A549 (cell line): ENCODE results near the gene SCNN1A. TPM values are rescaled to one million over a fixed set of nuclear protein-coding genes. Genes with fewer than 3 reads are reported as not detected.
A peak's percentile ranks its signal among the peaks of the same experiment; 100 is the strongest.

Experiments
- ATAC-seq, 2 experiments: fragments of 200-7000 bp in 1 of 2; fragments of >200 bp in 1 of 2; cut with Nextera tagmentation in 1 of 2; cut with Tn5 transposase in 1 of 2; 3 replicates each; pipeline versions ENCODE4 v1.8.0 to v1.9.1; 2018 to 2020; ENCODE audit warnings: mild to moderate bottlenecking in 1 of 2, moderate library complexity in 1 of 2
- CTCF ChIA-PET: fragments of 300-600 bp; sonication (Branson Sonifier 250); formaldehyde crosslinking; extraction: SDS; loops from one replicate; lab custom pipeline; 2021; ENCODE audit warnings: antibody characterized with exemption, inconsistent platforms; lab: Yijun Ruan, JAX
- POLR2A ChIA-PET: fragments of 350-600 bp; formaldehyde crosslinking; extraction: SDS; loops from one replicate; lab custom pipeline; 2021; ENCODE audit warnings: antibody characterized with exemption, inconsistent platforms; lab: Yijun Ruan, JAX
- DNase-seq, 2 experiments: peaks; one replicate each; pipeline versions ENCODE4 v3.0.0 to v3.0.0-alpha.2; 2011 to 2016; ENCODE audit warnings: low read depth in 1 of 2, low spot score in 1 of 2
- FAIRE-seq: peaks from 2 replicates; lab custom pipeline; 2011; peaks lifted over from hg19 to GRCh38; lab: Jason Lieb, UNC
- H3K27ac ChIP-seq, 2 experiments: fragments of >200 bp; sonication (Bioruptor Twin); formaldehyde crosslinking; 3 replicates each; pipeline ENCODE4 v1.5.1; 2016 to 2017
- H3K4me1 ChIP-seq: fragments of >200 bp; sonication (Bioruptor Twin); formaldehyde crosslinking; 3 replicates; pipeline ENCODE4 v1.6.1; 2016
- H3K4me2 ChIP-seq: fragments of >200 bp; sonication (Bioruptor Twin); formaldehyde crosslinking; 3 replicates; pipeline ENCODE4 v1.6.1; 2016
- H3K4me3 ChIP-seq: fragments of >200 bp; sonication (Bioruptor Twin); formaldehyde crosslinking; 3 replicates; pipeline ENCODE4 v1.5.1; 2016
- H3K9me3 ChIP-seq: fragments of >200 bp; sonication (Bioruptor Twin); formaldehyde crosslinking; 3 replicates; pipeline ENCODE4 v1.6.1; 2016
- BHLHE40 ChIP-seq: IDR thresholded peaks from 2 replicates; pipeline ENCODE4 v1.6.1; 2012; ENCODE audit warnings: low read depth, low read length, inconsistent platforms
- CHD2 ChIP-seq: fragments of 150-350 bp; IDR thresholded peaks from 2 replicates; pipeline ENCODE4 v1.6.1; 2014; ENCODE audit warnings: low read length; ENCODE audit not compliant: partially characterized antibody
- CHD4 ChIP-seq: fragments of 200-600 bp; sonication (generic); IDR thresholded peaks from 2 replicates; pipeline ENCODE4 v1.6.1; 2016; ENCODE audit warnings: antibody characterized with exemption, mild to moderate bottlenecking, borderline replicate concordance
- EHMT2 ChIP-seq: fragments of 200-600 bp; sonication (generic); IDR thresholded peaks from 2 replicates; pipeline ENCODE4 v1.6.1; 2016; ENCODE audit warnings: antibody characterized with exemption, low read depth, mild to moderate bottlenecking, moderate library complexity
- FOSB ChIP-seq: fragments of 250-450 bp; sonication (Bioruptor Pico); IDR thresholded peaks from 2 replicates; pipeline ENCODE4 v1.5.0; 2020; ENCODE audit warnings: mild to moderate bottlenecking, moderate library complexity
- HOXA7 ChIP-seq: fragments of 250-450 bp; sonication (Bioruptor Pico); IDR thresholded peaks from 2 replicates; pipeline ENCODE4 v1.5.0; 2020; ENCODE audit warnings: mild to moderate bottlenecking, moderate library complexity
- HOXB5 ChIP-seq: fragments of 250-450 bp; sonication (Bioruptor Pico); IDR thresholded peaks from 2 replicates; pipeline ENCODE4 v1.5.0; 2020; ENCODE audit warnings: mild to moderate bottlenecking, moderate library complexity
- JUN ChIP-seq, 2 experiments: fragments of >200 bp; sonication (Bioruptor Twin); formaldehyde crosslinking; IDR thresholded peaks; 2 replicates in 1 of 2; 3 replicates in 1 of 2; pipeline ENCODE4 v1.6.1; 2016 to 2017
- KDM5A ChIP-seq: fragments of 200-600 bp; sonication (generic); IDR thresholded peaks from 2 replicates; pipeline ENCODE4 v1.6.1; 2016; ENCODE audit warnings: antibody characterized with exemption, mild to moderate bottlenecking
- POLR2AphosphoS2 ChIP-seq: conservative IDR thresholded peaks from 2 replicates; pipeline ENCODE4 v1.6.1; 2012; ENCODE audit warnings: low read length, improper control_type of control experiment, inconsistent platforms
- RARB ChIP-seq: fragments of 250-450 bp; sonication (Bioruptor Pico); IDR thresholded peaks from 2 replicates; pipeline ENCODE4 v1.8.0; 2021; ENCODE audit warnings: mild to moderate bottlenecking, moderate library complexity
- SREBF2 ChIP-seq: fragments of 450-650 bp; IDR thresholded peaks from 2 replicates; pipeline ENCODE4 v1.6.1; 2014; ENCODE audit warnings: mild to moderate bottlenecking, moderate library complexity
- TFCP2L1 ChIP-seq: fragments of 250-450 bp; sonication (Bioruptor Pico); IDR thresholded peaks from 2 replicates; pipeline ENCODE4 v1.5.0; 2021; ENCODE audit warnings: mild to moderate bottlenecking
- WGBS: methylation state at CpG from one replicate; pipeline ENCODE4 v1.1.6; 2017; ENCODE audit errors: missing lambda C conversion rate; 5-methylcytosine and 5-hydroxymethylcytosine counted together
- polyA plus RNA-seq, 4 experiments: library from polyadenylated mRNA; depleted of rRNA in 3 of 4; stranded (reverse); fragments of >200 nt; fragmentation: RNase III in 1 of 4; extraction: RNeasy Plus Mini Kit Qiagen cat#74134 plus additional on column Dnase treatment in 1 of 4; gene quantifications; 2 replicates in 3 of 4; 3 replicates in 1 of 4; pipeline ENCODE4 v1.2.3, GENCODE V29; 2011 to 2017
- TF ChIP-seq, protein P1 (sequence below): fragments of 200-600 bp; sonication (generic); IDR thresholded peaks from 2 replicates; pipeline ENCODE4 v1.6.1; 2016; ENCODE audit warnings: antibody characterized with exemption, mild to moderate bottlenecking, moderate library complexity
- TF ChIP-seq, protein P2 (sequence below): fragments of 250-450 bp; sonication (Bioruptor Pico); IDR thresholded peaks from 2 replicates; pipeline ENCODE4 v1.5.0; 2021; ENCODE audit warnings: mild to moderate bottlenecking, moderate library complexity, borderline replicate concordance
- TF ChIP-seq, protein P3 (sequence below): IDR thresholded peaks from 2 replicates; pipeline ENCODE4 v1.6.1; 2012

Gene SCNN1A
- polyA plus RNA-seq, 2 of the 4 experiments (the other 2 are of a cell fraction) = 6.0 to 7.0 TPM

DNA sequence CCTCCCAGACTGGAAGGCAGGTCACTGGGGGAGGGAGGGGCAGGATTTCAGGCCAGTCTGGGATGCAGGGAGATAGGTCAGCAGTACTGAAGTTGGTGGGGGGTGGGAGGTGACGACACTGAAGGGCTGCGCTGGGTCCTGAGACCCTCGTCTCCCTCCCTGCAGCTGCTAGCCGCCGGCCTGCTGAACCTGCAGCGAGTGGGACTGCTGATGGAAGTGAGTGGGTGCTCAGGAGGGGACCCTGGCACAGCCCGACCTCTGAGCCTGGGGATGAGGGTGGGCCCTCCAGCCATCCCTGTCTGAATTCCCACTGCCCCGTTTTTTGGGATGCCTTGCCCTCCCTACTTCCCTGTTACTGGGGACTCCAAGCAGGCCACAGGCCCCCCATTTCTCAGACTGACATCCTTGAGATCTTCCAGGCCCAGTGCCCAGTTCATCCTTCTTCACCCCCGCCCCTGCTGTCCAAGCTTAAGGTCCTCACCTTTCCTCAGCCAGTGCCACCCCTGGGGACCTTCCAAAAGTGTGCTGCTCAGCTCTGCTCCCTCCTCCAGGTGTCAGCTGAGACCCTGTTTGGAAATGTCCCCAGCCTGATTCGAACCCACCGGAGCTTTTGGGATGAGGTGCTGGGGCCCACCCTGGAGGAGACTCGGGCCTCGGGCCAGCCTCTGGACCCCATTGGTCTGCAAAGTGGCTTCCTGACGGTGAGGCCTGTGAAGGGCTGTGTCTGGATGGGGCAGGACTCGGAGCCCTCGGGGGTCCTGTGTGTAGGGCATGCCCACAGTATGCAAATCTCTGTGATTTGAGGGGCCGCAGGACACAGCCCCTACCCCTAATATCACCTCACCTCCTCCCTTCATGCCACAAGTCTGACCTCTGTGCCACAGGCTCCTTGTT lies 59.4 kb downstream of the SCNN1A start:
- peak; percentile 90 for TF ChIP-seq POLR2AphosphoS2
- peak; percentile 89 for TF ChIP-seq TFCP2L1 (CRISPR knock-in tag)
- TF ChIP-seq JUN (IDR thresholded peaks at IDR 0.05) = no peak
- peak; percentile 74 for TF ChIP-seq FOSB
- TF ChIP-seq RARB (CRISPR knock-in tag) = peak; percentile 78
- TF ChIP-seq, protein P1, sequence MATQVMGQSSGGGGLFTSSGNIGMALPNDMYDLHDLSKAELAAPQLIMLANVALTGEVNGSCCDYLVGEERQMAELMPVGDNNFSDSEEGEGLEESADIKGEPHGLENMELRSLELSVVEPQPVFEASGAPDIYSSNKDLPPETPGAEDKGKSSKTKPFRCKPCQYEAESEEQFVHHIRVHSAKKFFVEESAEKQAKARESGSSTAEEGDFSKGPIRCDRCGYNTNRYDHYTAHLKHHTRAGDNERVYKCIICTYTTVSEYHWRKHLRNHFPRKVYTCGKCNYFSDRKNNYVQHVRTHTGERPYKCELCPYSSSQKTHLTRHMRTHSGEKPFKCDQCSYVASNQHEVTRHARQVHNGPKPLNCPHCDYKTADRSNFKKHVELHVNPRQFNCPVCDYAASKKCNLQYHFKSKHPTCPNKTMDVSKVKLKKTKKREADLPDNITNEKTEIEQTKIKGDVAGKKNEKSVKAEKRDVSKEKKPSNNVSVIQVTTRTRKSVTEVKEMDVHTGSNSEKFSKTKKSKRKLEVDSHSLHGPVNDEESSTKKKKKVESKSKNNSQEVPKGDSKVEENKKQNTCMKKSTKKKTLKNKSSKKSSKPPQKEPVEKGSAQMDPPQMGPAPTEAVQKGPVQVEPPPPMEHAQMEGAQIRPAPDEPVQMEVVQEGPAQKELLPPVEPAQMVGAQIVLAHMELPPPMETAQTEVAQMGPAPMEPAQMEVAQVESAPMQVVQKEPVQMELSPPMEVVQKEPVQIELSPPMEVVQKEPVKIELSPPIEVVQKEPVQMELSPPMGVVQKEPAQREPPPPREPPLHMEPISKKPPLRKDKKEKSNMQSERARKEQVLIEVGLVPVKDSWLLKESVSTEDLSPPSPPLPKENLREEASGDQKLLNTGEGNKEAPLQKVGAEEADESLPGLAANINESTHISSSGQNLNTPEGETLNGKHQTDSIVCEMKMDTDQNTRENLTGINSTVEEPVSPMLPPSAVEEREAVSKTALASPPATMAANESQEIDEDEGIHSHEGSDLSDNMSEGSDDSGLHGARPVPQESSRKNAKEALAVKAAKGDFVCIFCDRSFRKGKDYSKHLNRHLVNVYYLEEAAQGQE = no peak
- TF ChIP-seq, protein P2, sequence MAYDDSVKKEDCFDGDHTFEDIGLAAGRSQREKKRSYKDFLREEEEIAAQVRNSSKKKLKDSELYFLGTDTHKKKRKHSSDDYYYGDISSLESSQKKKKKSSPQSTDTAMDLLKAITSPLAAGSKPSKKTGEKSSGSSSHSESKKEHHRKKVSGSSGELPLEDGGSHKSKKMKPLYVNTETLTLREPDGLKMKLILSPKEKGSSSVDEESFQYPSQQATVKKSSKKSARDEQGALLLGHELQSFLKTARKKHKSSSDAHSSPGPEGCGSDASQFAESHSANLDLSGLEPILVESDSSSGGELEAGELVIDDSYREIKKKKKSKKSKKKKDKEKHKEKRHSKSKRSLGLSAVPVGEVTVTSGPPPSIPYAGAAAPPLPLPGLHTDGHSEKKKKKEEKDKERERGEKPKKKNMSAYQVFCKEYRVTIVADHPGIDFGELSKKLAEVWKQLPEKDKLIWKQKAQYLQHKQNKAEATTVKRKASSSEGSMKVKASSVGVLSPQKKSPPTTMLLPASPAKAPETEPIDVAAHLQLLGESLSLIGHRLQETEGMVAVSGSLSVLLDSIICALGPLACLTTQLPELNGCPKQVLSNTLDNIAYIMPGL (CRISPR knock-in tag) = peak; percentile 19; the same call in 1 of the 2 replicates
- peak; percentile 88 for TF ChIP-seq HOXA7
- TF ChIP-seq, protein P3, sequence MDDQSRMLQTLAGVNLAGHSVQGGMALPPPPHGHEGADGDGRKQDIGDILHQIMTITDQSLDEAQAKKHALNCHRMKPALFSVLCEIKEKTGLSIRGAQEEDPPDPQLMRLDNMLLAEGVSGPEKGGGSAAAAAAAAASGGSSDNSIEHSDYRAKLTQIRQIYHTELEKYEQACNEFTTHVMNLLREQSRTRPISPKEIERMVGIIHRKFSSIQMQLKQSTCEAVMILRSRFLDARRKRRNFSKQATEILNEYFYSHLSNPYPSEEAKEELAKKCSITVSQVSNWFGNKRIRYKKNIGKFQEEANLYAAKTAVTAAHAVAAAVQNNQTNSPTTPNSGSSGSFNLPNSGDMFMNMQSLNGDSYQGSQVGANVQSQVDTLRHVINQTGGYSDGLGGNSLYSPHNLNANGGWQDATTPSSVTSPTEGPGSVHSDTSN = peak; percentile 15; the same call in 1 of the 2 replicates
- 0 out of 2 replicates have a peak, but pooled peaks have one; percentile 10 for TF ChIP-seq HOXB5
- TF ChIP-seq SREBF2 = no peak
- CTCF ChIA-PET = interaction anchor here (1.0 to 3.1 kb wide), 7 partner anchors 8 to 328 kb away, joined by 3 to 19 read pairs (median 4); no protein-coding TSS in a partner anchor
- FAIRE-seq (no peak), ATAC-seq (peak in 1 of 2 experiments; percentile 0; a peak in 2 of 6 replicates), DNase-seq (no peak)
- peaks cover 63% of the 10 kb centered on the region for H3K4me1 ChIP-seq
- 88% methylated on average over 17 of the region's 17 CpGs for WGBS
- peak overlapping the region in 1 of 2 experiments; percentile 9; a peak in 1 of 6 replicates for H3K27ac ChIP-seq
- H3K4me2 ChIP-seq = no peak overlapping the region
- no peaks in the 10 kb centered on the region for H3K9me3 ChIP-seq
- no peak overlapping the region for H3K4me3 ChIP-seq
- POLR2A ChIA-PET = interaction anchor here (1.2 kb wide), 1 partner anchor 154 kb away, joined by 4 read pairs; the partner anchor contains the start of gene VAMP1

DNA sequence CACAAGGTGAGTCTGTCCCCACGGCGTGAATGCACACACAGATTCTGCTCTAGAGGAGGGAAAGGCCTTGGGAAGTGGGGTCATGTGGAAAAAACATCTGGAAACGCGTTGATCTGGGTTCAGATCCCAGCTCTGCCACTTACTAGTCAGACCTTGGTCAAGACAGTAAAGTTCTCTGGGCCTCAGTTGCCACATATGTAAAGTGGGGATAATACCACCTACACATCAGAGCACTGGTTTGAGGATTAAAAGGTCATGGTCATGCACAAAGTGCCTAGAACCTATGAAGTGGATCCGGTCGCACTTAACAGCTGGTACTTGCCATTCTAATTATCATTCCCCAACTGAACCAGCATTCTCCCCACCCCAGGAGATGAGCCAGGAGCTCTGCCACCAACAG lies 60.2 kb downstream of the SCNN1A start:
- no peak for FAIRE-seq
- TF ChIP-seq HOXA7 (0 out of 2 replicates have a peak, but pooled peaks have one; percentile 59), BHLHE40 (no peak), KDM5A (no peak), EHMT2 (no peak), POLR2AphosphoS2 (0 out of 2 replicates have a peak, but pooled peaks have one; percentile 24), CHD2 (peak; percentile 27), CHD4 (no peak), RARB (CRISPR knock-in tag) (peak; percentile 61; the same call in 1 of the 2 replicates)
- TF ChIP-seq, protein P3 = 0 out of 2 replicates have a peak, but pooled peaks have one; percentile 17
- H3K4me2 ChIP-seq = no peak overlapping the region
- ATAC-seq = no peak
- 90% methylated on average over 6 of the region's 6 CpGs for WGBS
- no peak for DNase-seq
- no peak overlapping the region for H3K4me3 ChIP-seq
- H3K4me1 ChIP-seq = peaks cover 58% of the 10 kb centered on the region
- POLR2A ChIA-PET = interaction anchor here (0.6 to 1.2 kb wide), 2 partner anchors 55 to 155 kb away, joined by 3 to 4 read pairs; partner anchors contain the start of gene VAMP1
- peak overlapping the region in 1 of 2 experiments; percentile 48; a peak in 1 of 6 replicates for H3K27ac ChIP-seq
- H3K9me3 ChIP-seq = no peaks in the 10 kb centered on the region
- CTCF ChIA-PET = interaction anchor here (0.9 to 3.1 kb wide), 5 partner anchors 8 to 327 kb away, joined by 3 to 19 read pairs (median 3); no protein-coding TSS in a partner anchor
